Central memory CD8-positive, alpha-beta T cell (primary cell): ENCODE results near the gene SMYD3.
"Not testable (repeated sequence)": the region's sequence is repeated elsewhere in the genome, so short reads cannot be mapped to it uniquely, and the experiment has no call there.

Experiments
- ATAC-seq: fragments of 150-1000 bp; cut with Tn5 transposase; replicated peaks from 2 replicates; pipeline ENCODE4 v1.10.0; 2022; ENCODE audit warnings: mild to moderate bottlenecking, moderate FRiP score, moderate number of reproducible peaks; ENCODE audit not compliant: poor library complexity, severe bottlenecking; ENCODE audit errors: extremely low read depth
- DNase-seq, 2 donors: peaks; one replicate each; pipeline ENCODE4 v3.0.0; 2021; ENCODE audit warnings: low spot score in 2 of 2
- H3K27ac Mint-ChIP-seq: one replicate; pipeline ENCODE4 v1.8.0; 2022; ENCODE audit warnings: low read depth, mild to moderate bottlenecking, moderate library complexity, mixed read lengths
- H3K27me3 Mint-ChIP-seq: one replicate; pipeline ENCODE4 v1.8.0; 2022; ENCODE audit warnings: mixed read lengths
- H3K36me3 Mint-ChIP-seq: one replicate; pipeline ENCODE4 v1.8.0; 2022; ENCODE audit warnings: mild to moderate bottlenecking, moderate library complexity, mixed read lengths; ENCODE audit not compliant: insufficient read depth
- H3K4me1 Mint-ChIP-seq: one replicate; pipeline ENCODE4 v1.8.0; 2022; ENCODE audit warnings: mixed read lengths
- H3K4me3 Mint-ChIP-seq: one replicate; pipeline ENCODE4 v1.8.0; 2022; ENCODE audit warnings: mild to moderate bottlenecking, moderate library complexity, mixed read lengths
- H3K9me3 Mint-ChIP-seq: one replicate; pipeline ENCODE4 v1.8.0; 2022; ENCODE audit warnings: mixed read lengths

Gene SMYD3

DNA sequence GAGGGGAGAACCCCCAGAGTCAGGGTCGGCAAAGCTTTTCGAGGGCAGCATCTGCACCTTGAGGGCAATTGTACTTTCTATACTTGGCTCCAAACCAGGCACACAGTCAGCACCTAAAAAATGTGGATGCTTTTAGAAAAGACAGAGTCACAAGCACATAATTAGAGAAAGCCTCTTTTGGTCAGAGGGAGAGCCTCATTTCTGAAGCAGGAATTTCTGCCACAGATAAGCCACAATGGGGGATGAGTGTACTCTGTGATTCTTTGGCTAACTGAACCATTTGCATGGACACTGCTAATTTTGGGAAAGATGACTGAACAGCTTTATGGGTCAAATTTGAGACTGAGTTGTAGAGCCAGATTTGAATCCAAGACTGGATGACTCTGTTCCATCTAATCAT lies 716.6 kb downstream of the SMYD3 start:
- no peaks in the 10 kb centered on the region for H3K9me3 Mint-ChIP-seq

DNA sequence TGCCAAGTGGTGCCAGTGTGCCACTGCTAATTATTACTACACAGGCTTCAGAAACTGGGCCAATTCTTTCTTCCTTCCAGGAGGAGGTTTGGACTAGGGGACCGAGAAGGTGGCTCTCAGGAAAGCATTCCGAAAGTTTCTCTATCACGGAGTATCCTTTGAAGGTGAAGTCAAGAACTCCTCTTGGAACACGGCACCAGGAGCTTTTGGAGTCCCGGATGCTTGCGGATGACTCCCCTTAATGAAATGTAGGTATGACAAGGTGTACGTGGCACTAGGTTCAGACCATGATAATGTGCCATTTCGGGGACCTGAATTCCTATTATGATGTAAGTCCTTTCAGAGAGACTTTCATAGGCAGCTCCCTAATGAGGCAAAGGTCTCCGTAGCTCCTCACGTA lies 718.2 kb downstream of the SMYD3 start:
- no peak for ATAC-seq
- peaks cover 2% of the 10 kb centered on the region for H3K36me3 Mint-ChIP-seq
- no peaks in the 10 kb centered on the region for H3K4me1 Mint-ChIP-seq
- no peak for DNase-seq
- H3K4me3 Mint-ChIP-seq = no peak overlapping the region
- no peaks in the 10 kb centered on the region for H3K9me3 Mint-ChIP-seq
- no peaks in the 10 kb centered on the region for H3K27me3 Mint-ChIP-seq
- H3K27ac Mint-ChIP-seq = no peak overlapping the region

More for the DNA sequence above, 716.6 kb downstream of the SMYD3 start:
- H3K27me3 Mint-ChIP-seq = no peaks in the 10 kb centered on the region
- no peak overlapping the region for H3K27ac Mint-ChIP-seq
- peaks cover 4% of the 10 kb centered on the region for H3K36me3 Mint-ChIP-seq
- DNase-seq (no peak), ATAC-seq (no peak)
- no peak overlapping the region for H3K4me3 Mint-ChIP-seq
- H3K4me1 Mint-ChIP-seq = no peaks in the 10 kb centered on the region

DNA sequence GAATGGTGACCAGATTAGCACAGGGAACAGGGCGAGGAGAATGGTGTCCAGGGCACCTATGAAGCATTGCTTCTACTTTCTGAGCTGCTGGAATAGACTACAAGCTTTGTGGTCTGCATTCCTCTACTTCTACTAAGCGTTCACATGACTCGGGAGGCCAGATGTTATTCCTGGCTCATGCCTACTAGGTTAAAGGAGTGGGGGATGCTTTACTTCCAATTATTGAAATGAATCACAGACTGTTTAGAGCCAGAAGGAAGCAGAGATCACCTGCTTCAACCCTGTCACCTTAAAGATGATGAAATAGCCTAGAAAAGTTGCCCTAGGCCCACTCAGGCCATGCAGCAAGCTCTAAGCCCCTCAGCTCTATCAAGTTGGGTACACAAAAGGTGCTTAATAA lies 718.8 kb downstream of the SMYD3 start:
- Mint-ChIP-seq H3K27ac (no peak overlapping the region), H3K9me3 (no peaks in the 10 kb centered on the region), H3K4me1 (no peaks in the 10 kb centered on the region), H3K36me3 (peaks cover 2% of the 10 kb centered on the region), H3K27me3 (no peaks in the 10 kb centered on the region), H3K4me3 (no peak overlapping the region)
- ATAC-seq (no peak), DNase-seq (no peak)

DNA sequence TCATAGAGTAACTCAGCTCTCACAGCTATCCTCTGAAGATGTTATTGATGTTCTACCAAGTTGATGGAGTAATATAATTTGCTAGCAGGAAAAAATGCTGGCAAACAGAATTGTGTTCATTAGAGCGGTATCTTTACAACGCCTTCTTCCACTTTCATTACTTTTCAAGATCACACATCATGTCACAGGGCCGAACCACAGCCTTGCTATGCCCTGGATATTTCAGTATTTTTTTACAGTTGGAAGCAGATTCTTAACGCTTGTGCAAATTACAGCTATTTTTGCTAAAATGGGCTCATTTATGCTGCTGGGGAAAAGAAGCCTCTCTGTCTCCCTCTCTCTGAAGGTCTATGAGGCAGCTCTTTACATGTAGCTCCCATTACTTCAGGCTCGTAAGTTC lies 720.1 kb downstream of the SMYD3 start:
- Mint-ChIP-seq H3K27ac (no peak overlapping the region), H3K4me1 (no peaks in the 10 kb centered on the region), H3K36me3 (peaks cover 2% of the 10 kb centered on the region), H3K4me3 (no peak overlapping the region), H3K9me3 (no peaks in the 10 kb centered on the region), H3K27me3 (no peaks in the 10 kb centered on the region)
- no peak for DNase-seq
- no peak for ATAC-seq

DNA sequence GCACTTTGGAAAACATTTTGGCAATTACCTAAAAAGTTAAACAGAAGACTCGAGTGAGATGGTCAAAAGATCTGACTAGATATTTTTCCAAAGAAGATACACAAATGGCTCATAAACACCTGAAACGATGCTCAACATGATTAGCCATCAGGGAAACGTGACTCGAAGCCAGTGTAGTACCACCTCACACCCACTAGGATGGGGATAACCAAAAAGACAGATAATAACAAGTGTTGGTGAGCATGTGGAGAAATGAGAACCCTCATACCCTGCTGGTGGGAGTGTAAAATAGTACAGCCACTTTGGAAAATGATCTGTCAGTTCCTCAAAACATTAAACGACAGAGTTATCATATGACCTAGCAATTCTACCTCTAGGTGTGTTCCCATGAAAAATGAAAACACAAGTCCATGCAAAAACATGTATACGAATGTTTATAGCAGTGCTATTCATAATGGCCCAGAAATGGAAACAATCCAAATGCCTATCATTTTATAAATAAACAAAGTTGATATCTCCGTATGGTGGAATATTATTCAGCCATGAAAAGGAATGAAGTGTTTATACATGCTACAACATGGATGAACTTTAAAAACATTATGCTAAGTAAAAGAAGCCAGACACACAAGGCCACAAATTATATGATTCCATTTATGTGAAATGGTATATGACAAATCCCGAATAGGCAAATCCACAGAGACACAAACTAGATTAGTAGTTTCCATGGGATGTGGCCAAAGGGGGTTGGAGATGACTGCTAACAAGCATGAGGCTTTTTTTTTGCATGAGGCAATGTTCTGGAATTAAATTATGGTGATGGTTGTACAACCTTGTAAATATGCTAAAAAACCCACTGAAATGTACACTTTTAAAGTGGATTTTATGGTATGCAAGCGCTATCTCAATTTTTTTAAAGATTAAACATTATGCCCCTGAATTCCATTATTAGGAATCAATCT lies 727.0 kb downstream of the SMYD3 start:
- no peak overlapping the region for H3K4me3 Mint-ChIP-seq
- H3K27ac Mint-ChIP-seq = no peak overlapping the region
- DNase-seq = no peak
- no peaks in the 10 kb centered on the region for H3K9me3 Mint-ChIP-seq
- H3K27me3 Mint-ChIP-seq = no peaks in the 10 kb centered on the region
- no peaks in the 10 kb centered on the region for H3K4me1 Mint-ChIP-seq
- no peak for ATAC-seq
- no peaks in the 10 kb centered on the region for H3K36me3 Mint-ChIP-seq

DNA sequence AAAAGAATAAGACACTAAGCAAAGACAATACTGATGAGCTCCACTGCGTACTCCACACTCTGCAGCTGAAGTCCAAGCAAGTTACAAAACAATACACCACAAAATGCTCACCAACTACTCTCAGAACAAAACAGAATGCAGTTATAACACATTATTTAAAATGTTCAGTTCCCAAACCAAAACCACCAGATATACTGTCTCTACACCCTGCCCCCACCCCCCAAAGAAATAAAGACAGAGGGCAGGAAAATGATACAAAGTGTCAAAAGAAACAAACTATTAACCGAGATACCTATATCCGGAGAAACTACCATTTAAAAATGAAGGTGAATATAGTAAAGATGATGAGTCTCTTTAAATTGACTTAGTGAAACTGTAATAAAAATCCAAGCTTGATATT lies 729.3 kb downstream of the SMYD3 start:
- H3K27me3 Mint-ChIP-seq = no peaks in the 10 kb centered on the region
- no peaks in the 10 kb centered on the region for H3K4me1 Mint-ChIP-seq
- H3K36me3 Mint-ChIP-seq = no peaks in the 10 kb centered on the region
- ATAC-seq (no peak), DNase-seq (no peak)
- no peak overlapping the region for H3K27ac Mint-ChIP-seq
- H3K4me3 Mint-ChIP-seq = no peak overlapping the region
- no peaks in the 10 kb centered on the region for H3K9me3 Mint-ChIP-seq

DNA sequence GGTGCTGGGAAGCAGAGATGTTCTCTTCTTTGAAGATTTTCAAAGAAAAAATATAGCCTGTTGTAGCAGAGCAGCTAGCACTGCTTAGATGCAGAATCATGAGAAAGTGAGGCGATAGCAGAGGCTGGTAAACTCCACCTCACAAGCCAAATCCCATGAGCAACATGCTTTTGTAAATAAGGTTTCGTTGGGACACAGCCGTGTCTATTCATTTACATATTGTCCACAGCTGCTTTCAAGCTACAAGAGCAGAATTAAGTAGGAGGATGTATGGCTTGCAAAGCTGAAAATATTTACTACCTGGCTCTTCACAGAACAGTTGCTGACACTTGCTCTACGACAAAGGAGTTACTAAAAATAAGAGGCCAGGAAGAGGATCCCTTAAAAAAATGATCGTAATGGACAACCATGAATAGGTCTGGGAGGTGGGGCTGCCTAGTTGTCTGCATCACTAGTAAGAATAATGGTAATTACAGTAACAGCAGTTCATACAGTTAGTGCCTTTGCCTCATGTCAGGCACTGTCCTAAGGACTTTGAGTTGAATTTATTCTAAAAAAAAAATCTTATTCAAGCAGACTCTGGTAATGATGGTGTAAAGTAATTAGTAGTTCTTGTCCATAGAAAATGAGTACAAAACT lies 730.3 kb downstream of the SMYD3 start:
- Mint-ChIP-seq H3K4me3 (no peak overlapping the region), H3K27me3 (no peaks in the 10 kb centered on the region), H3K27ac (no peak overlapping the region), H3K9me3 (no peaks in the 10 kb centered on the region), H3K36me3 (no peaks in the 10 kb centered on the region), H3K4me1 (no peaks in the 10 kb centered on the region)
- ATAC-seq (no peak), DNase-seq (no peak)

DNA sequence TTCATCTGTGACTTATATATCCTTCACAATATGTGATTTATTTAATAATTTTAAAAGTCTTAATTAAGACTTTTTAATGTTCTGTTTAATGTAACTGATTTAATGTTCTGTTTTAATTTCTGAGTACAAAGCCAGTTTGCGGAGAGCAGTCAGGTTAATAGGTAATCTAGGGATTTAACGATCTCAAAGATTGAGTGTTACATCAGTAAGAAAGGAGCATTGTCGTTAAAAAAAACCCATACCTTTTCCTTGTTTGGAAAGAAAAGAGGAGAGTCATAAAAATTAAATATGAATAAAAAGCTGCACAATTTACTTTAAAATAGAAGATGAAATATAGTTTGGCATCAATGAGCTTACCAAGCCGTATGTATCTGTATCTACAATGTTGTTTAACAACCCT lies 730.9 kb downstream of the SMYD3 start:
- no peaks in the 10 kb centered on the region for H3K4me1 Mint-ChIP-seq
- no peaks in the 10 kb centered on the region for H3K36me3 Mint-ChIP-seq
- H3K27ac Mint-ChIP-seq = no peak overlapping the region
- ATAC-seq (no peak), DNase-seq (no peak)
- no peak overlapping the region for H3K4me3 Mint-ChIP-seq
- H3K27me3 Mint-ChIP-seq = no peaks in the 10 kb centered on the region
- no peaks in the 10 kb centered on the region for H3K9me3 Mint-ChIP-seq

DNA sequence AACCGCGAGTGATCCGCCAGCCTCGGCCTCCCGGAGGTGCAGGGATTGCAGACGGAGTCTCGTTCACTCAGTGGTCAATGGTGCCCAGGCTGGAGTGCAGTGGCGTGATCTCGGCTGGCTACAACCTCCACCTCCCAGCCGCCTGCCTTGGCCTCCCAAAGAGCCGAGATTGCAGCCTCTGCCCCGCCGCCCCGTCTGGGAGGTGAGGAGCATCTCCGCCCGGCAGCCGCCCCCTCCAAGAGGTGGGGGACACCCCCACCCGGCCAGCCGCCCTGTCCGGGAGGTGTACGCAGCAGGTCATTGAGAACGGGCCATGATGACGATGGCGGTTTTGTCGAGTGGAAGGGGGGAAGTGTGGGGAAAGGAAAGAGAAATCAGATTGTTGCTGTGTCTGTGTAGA lies 732.1 kb downstream of the SMYD3 start:
- not testable (repeated sequence) for H3K27ac Mint-ChIP-seq

DNA sequence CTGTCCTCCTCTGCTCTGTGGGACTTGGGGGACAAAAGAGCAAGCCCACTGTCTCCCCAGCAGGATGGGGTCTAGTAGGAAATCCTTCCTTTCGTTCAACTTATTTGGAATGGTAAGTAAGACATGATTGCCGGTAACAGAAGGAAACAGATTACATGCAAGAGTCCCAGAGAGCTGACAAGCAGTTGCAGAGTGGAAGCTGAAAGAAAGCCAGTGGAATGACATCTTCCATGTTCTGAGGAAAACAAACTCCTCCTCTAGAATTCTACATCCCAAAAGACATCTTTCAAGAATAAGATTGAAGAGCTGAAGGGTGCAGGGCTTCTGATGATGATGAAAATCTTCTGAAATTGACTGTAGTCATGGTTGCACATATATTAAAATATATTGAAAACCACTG lies 732.9 kb downstream of the SMYD3 start:
- Mint-ChIP-seq H3K27me3 (no peaks in the 10 kb centered on the region), H3K4me1 (no peaks in the 10 kb centered on the region), H3K36me3 (no peaks in the 10 kb centered on the region), H3K9me3 (no peaks in the 10 kb centered on the region), H3K4me3 (no peak overlapping the region), H3K27ac (no peak overlapping the region)
- ATAC-seq (no peak), DNase-seq (no peak)

More for the DNA sequence above, 732.1 kb downstream of the SMYD3 start:
- not testable (repeated sequence) for H3K4me3 Mint-ChIP-seq, H3K27me3 Mint-ChIP-seq, DNase-seq, H3K36me3 Mint-ChIP-seq, H3K9me3 Mint-ChIP-seq, H3K4me1 Mint-ChIP-seq, ATAC-seq

DNA sequence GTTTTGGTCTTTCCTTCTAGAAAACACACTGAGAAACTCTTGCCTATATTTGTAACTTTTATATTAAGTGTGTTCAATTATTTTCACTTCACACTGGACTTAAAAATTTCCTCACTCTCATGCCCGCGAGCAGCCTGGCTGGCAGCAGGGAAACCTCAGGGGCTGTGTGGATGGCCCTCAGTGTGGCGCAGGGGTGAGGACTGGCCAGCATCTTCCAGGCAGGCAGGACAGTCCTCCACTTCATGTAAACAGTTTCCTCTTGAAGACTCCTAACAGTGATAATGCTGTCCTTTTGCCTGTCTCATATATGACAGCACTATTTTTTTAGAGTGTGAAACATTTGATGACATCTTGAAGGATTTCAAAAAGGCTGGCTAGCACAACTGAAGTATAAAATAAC lies 733.7 kb downstream of the SMYD3 start:
- Mint-ChIP-seq H3K9me3 (no peaks in the 10 kb centered on the region), H3K27me3 (no peaks in the 10 kb centered on the region), H3K27ac (no peak overlapping the region), H3K4me3 (no peak overlapping the region), H3K36me3 (no peaks in the 10 kb centered on the region), H3K4me1 (no peaks in the 10 kb centered on the region)
- no peak for DNase-seq
- ATAC-seq = no peak

DNA sequence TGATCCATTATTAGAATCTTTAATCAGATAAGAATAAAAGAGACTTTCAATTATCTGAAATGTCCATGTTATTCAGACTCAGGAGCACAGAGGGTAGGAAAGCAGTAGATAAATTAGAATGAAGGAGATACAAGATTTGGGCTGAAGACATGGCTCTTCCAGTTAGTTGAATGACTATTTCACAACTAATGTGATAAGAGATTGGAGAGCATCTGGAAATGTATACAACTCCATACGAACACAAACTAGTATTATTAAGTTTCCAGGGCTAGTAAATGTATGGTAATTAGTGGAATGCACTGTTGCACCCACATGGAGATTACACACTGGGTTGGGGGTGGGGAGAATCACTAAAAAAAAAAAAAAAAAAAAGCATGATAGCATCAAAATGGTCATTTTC lies 734.3 kb downstream of the SMYD3 start:
- Mint-ChIP-seq H3K9me3 (no peaks in the 10 kb centered on the region), H3K27ac (no peak overlapping the region), H3K36me3 (peaks cover 3% of the 10 kb centered on the region), H3K4me1 (no peaks in the 10 kb centered on the region), H3K27me3 (no peaks in the 10 kb centered on the region), H3K4me3 (no peak overlapping the region)
- DNase-seq (no peak), ATAC-seq (no peak)

DNA sequence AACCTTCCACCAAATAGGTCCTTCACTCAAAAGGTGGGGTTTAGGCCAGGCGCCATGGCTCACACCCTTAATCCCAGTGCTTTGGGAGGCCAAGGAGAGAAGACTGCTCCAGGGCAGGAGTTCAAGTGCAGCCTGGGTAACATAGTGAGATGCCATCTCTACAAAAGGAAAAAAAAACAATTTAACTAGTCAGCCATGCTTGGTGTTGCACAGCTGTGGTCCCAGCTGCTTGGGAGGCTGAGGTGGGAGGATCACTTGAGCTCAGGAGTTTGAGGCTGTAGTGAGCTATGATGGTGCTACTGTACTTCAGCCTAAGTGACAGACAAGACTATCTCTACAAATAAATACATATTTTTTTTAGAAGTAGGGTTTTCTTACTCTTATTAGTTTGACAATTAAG lies 734.8 kb downstream of the SMYD3 start:
- no peaks in the 10 kb centered on the region for H3K9me3 Mint-ChIP-seq
- H3K36me3 Mint-ChIP-seq = peaks cover 4% of the 10 kb centered on the region
- no peaks in the 10 kb centered on the region for H3K27me3 Mint-ChIP-seq
- no peak overlapping the region for H3K27ac Mint-ChIP-seq
- H3K4me1 Mint-ChIP-seq = no peaks in the 10 kb centered on the region
- DNase-seq (no peak), ATAC-seq (no peak)
- H3K4me3 Mint-ChIP-seq = no peak overlapping the region
